Activated CD8-positive, alpha-beta memory T cell treated with anti-CD3 and anti-CD28 coated beads for 36 hours (primary cell): ENCODE results near the gene MAST4. TPM values are rescaled to one million over a fixed set of nuclear protein-coding genes. Genes with fewer than 3 reads are reported as not detected.
"Not testable (repeated sequence)": the region's sequence is repeated elsewhere in the genome, so short reads cannot be mapped to it uniquely, and the experiment has no call there.

Experiments
- CTCF ChIA-PET: fragments of 350-600 bp; sonication (Branson Sonifier 250); formaldehyde crosslinking; loops from one replicate; lab custom pipeline; 2021; ENCODE audit warnings: antibody characterized with exemption; lab: Charles Lee
- POLR2A ChIA-PET: fragments of 350-600 bp; sonication (Branson Sonifier 250); formaldehyde crosslinking; loops from one replicate; lab custom pipeline; 2021; ENCODE audit warnings: antibody characterized with exemption; lab: Charles Lee
- total RNA-seq, 2 experiments: library from RNA; stranded (reverse); gene quantifications; one replicate each; pipeline ENCODE4 v1.2.3, GENCODE V29; 2021

MAST4 gene
- total RNA-seq, 2 experiments from 2014 or later = 11.4 to 11.6 TPM

- POLR2A ChIA-PET = no interaction called here
- CTCF ChIA-PET = no interaction called here
These were observed 131.9 kb downstream of the MAST4 start for GRCh38 chr5:66728049-66728448.

DNA sequence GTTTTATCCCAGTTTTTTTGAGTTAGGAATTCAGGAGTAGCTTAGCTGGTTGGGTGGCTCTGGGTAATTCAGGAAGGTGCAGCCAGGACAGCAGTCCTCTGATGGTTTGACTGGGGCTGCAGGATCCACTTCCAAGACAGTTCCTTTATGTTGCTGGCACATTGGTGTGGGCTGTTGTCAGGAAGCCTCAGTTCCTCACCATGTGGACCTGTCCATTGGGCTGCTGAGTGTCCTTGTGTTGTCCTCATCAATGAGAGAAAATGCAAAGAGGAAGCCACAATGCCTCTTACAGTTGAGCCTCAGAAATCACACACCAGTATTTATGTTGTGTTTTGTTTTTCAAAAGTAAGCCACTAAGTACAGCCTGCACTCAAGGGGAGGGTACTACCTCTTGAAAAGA is 140.9 kb downstream of the MAST4 start:
- ChIA-PET POLR2A (no interaction called here), CTCF (no interaction called here)

GRCh38 chr5:66738136-66738535 is 141.9 kb downstream of the MAST4 start:
- CTCF ChIA-PET = no interaction called here
- POLR2A ChIA-PET = no interaction called here

GRCh38 chr5:66739021-66739420 is 142.8 kb downstream of the MAST4 start:
- POLR2A ChIA-PET = no interaction called here
- CTCF ChIA-PET = no interaction called here

DNA sequence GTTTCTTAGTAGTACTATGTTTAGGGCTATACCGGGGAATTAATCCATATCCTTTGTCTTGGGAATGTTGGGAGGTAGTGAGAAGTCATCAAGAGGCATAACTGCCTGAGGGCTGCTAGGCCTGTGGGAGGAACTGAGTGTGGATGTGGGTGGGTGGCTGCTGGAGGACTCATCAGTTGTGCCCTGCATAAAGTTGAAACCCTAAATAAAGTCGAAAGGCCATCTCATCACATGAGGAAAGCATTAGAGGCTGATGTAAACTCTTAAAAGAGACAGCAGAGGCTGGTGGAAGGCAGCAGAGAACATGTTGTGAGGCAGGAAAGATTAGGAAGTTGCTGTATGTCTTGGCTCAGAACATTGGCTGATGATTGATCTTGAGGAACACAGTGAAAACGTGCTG is 143.8 kb downstream of the MAST4 start:
- POLR2A ChIA-PET = no interaction called here
- CTCF ChIA-PET = no interaction called here

- POLR2A ChIA-PET = no interaction called here
- CTCF ChIA-PET = no interaction called here
These were observed 145.2 kb downstream of the MAST4 start for GRCh38 chr5:66741394-66741793.

- ChIA-PET CTCF (no interaction called here), POLR2A (no interaction called here)
These were observed 146.1 kb downstream of the MAST4 start for GRCh38 chr5:66742083-66742895.

GRCh38 chr5:66742896-66743247 is 146.7 kb downstream of the MAST4 start:
- POLR2A ChIA-PET = no interaction called here
- CTCF ChIA-PET = no interaction called here

DNA sequence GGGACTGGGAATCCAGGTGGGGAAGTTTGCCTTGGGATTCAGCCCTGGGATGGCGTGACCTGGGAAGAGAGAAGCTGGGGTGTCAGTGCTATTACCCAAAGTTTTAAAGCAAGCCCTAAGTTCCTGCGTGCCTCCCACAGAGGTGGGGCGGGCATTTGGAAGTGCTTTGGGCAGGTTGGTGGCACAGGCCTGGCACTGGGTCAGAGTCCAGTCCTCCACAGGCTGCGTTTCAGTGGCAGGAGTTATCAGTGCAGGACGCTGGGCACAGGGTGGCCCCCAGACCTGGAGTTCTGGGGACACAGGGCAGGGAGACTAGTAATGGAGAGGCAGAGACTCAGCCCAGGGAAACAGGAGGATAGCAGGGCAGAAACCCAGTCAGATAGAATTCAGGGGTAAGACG is 147.2 kb downstream of the MAST4 start:
- ChIA-PET CTCF (no interaction called here), POLR2A (no interaction called here)

DNA sequence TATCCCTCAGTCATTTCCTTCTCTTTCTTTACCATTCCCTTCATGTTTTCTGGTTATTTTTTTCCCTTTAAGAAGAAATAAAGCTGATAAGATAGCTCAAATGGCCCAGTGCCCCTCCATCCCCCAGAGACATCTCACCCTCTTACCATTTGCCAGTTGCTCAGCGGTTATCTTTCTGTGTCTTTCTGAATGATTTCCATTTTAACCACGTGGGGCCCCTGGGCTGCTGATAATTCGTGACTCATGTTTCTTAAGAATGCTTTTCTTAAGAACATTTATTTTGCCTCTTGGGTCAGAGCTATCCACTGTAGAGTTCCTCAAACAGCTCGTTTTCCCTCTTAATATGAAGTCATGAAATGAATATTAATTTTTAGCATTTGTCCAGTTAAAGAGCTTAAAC is 147.8 kb downstream of the MAST4 start:
- ChIA-PET POLR2A (no interaction called here), CTCF (no interaction called here)

- ChIA-PET POLR2A (no interaction called here), CTCF (no interaction called here)
These were observed 149.1 kb downstream of the MAST4 start for GRCh38 chr5:66745297-66745696.

- CTCF ChIA-PET = no interaction called here
- POLR2A ChIA-PET = no interaction called here
These were observed 151.4 kb downstream of the MAST4 start for GRCh38 chr5:66747607-66748006.

DNA sequence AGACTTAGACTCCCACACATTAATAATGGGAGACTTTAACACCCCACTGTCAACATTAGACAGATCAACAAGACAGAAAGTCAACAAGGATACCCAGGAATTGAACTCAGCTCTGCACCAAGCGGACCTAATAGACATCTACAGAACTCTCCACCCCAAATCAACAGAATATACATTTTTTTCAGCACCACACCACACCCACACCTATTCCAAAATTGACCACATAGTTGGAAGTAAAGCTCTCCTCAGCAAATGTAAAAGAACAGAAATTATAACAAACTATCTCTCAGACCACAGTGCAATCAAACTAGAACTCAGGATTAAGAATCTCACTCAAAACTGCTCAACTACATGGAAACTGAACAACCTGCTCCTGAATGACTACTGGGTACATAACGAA is 156.5 kb downstream of the MAST4 start:
- CTCF ChIA-PET, POLR2A ChIA-PET: not testable (repeated sequence)

GRCh38 chr5:66757219-66757833 is 161.1 kb downstream of the MAST4 start:
- ChIA-PET POLR2A (no interaction called here), CTCF (interaction anchor here (1.6 to 2.4 kb wide), 2 partner anchors 448 to 450 kb away, joined by 4 to 18 read pairs; no protein-coding TSS in a partner anchor)

- CTCF ChIA-PET = interaction anchor here (1.6 to 2.4 kb wide), 2 partner anchors 449 to 451 kb away, joined by 4 to 18 read pairs; no protein-coding TSS in a partner anchor
These were observed 161.7 kb downstream of the MAST4 start for GRCh38 chr5:66757834-66758371.

GRCh38 chr5:66769030-66769733 is 173.0 kb downstream of the MAST4 start:
- POLR2A ChIA-PET = no interaction called here
- CTCF ChIA-PET = no interaction called here

More at GRCh38 chr5:66757834-66758371, 161.7 kb downstream of the MAST4 start:
- POLR2A ChIA-PET = no interaction called here

DNA sequence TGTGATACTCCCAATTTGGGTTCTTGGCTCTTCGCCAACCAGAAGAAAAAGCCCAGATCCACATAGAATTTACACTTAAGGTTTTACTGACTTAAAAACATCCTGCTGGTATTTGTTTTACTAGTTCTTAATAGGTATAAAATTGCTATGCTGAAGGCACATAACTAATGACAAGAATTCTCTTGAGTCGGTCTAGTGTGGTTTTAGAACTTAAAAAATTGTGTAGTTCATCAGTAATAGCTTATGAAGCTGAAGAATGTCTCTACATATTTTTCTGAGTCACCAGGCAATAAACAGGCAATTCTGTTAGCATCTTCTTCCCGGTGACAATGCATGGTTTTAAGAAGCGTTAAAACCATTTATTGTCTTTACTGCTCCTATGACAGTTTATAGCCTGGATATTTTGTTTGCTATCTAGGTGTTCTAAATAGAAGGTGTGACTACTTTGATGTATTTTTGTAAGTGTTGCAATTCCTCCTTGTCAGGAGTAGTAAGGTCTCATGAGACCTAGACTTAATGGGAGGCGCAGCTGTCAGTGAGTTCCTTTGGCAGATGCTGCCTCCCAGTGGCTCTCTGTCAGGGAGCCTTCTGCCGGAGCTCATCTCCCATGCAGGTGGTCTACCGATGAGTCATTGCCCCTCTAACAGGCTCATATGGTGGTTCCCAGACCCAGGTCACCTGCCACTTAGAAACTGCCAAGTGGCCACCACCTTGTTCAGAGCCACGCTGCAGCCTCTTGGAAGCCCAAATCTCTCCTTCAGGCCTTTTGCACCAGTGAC is 173.8 kb downstream of the MAST4 start:
- POLR2A ChIA-PET = no interaction called here
- CTCF ChIA-PET = interaction anchor here (0.9 kb wide), 1 partner anchor 464 kb away, joined by 3 read pairs; no protein-coding TSS in a partner anchor

GRCh38 chr5:66777868-66778267 is 181.7 kb downstream of the MAST4 start:
- ChIA-PET CTCF (no interaction called here), POLR2A (no interaction called here)

- ChIA-PET POLR2A (no interaction called here), CTCF (no interaction called here)
These were observed 183.3 kb downstream of the MAST4 start for GRCh38 chr5:66779528-66779927.
